Activated gamma-delta T cell treated with Interleukin-2 at 50 U/mL for 16 hours (primary cell): ENCODE measurements around the gene TPGS2.
"Not testable (repeated sequence)": the region's sequence is repeated elsewhere in the genome, so short reads cannot be mapped to it uniquely, and the experiment has no call there.

ENCODE experiments used
- DNase-seq: peaks from one replicate; pipeline ENCODE4 v3.0.0-alpha.2; 2020

The TPGS2 gene

GRCh38 chr18:36828630-36829361, at the start of gene TPGS2, which contains the start of gene KIAA1328:
TSS of gene TPGS2 (minus strand) at chr18:36829002. CDS start at chr18:36828767, 235 bp downstream.
TSS of gene KIAA1328 (plus strand) at chr18:36829127. CDS start at chr18:36829139, 12 bp downstream.
- DNase-seq, result peak; percentile 80

- not testable (repeated sequence) for DNase-seq
Measured at GRCh38 chr18:36873826-36874225, 45.0 kb upstream of the TPGS2 start.

GRCh38 chr18:36872329-36872728, 43.5 kb upstream of the TPGS2 start:
- DNase-seq, result no peak

GRCh38 chr18:36871801-36872200, 43.0 kb upstream of the TPGS2 start:
- DNase-seq, result no peak

GRCh38 chr18:36867056-36867455, 38.3 kb upstream of the TPGS2 start:
- no peak for DNase-seq

GRCh38 chr18:36862182-36862581, 33.4 kb upstream of the TPGS2 start:
- no peak for DNase-seq

- DNase-seq, result no peak
Measured at GRCh38 chr18:36856815-36857214, 28.0 kb upstream of the TPGS2 start.

- no peak for DNase-seq
Measured at GRCh38 chr18:36851202-36851590, 22.4 kb upstream of the TPGS2 start.

GRCh38 chr18:36850527-36851201, 21.9 kb upstream of the TPGS2 start:
- no peak for DNase-seq

GRCh38 chr18:36849288-36850006, 20.6 kb upstream of the TPGS2 start:
- DNase-seq, result no peak

GRCh38 chr18:36848609-36849008, 19.8 kb upstream of the TPGS2 start:
- no peak for DNase-seq

- DNase-seq, result no peak
Measured at GRCh38 chr18:36843784-36844183, 15.0 kb upstream of the TPGS2 start.

- no peak for DNase-seq
Measured at GRCh38 chr18:36843199-36843598, 14.4 kb upstream of the TPGS2 start.

GRCh38 chr18:36839835-36840234, 11.0 kb upstream of the TPGS2 start:
- DNase-seq, result no peak

GRCh38 chr18:36835927-36836326, 7.1 kb upstream of the TPGS2 start:
- no peak for DNase-seq

- no peak for DNase-seq
Measured at GRCh38 chr18:36833120-36833519, 4.3 kb upstream of the TPGS2 start.

- DNase-seq, result no peak
Measured at GRCh38 chr18:36831139-36831538, 2.3 kb upstream of the TPGS2 start.

- no peak for DNase-seq
Measured at GRCh38 chr18:36830158-36830495, 1.3 kb upstream of the TPGS2 start.

GRCh38 chr18:36829362-36830157, 758 bp upstream of the TPGS2 start:
- no peak for DNase-seq

- DNase-seq, result peak; percentile 9
Measured at GRCh38 chr18:36828157-36828629, 609 bp downstream of the TPGS2 start.

- DNase-seq, result no peak
Measured at GRCh38 chr18:36826556-36826955, 2.2 kb downstream of the TPGS2 start.

GRCh38 chr18:36825526-36825925, 3.3 kb downstream of the TPGS2 start:
- no peak for DNase-seq

- no peak for DNase-seq
Measured at GRCh38 chr18:36821681-36822080, 7.1 kb downstream of the TPGS2 start.
